HCT116 (cell line): Measurements from ENCODE around the gene SLC2A4. TPM values are rescaled to one million over a fixed set of nuclear protein-coding genes. Genes with fewer than 3 reads are reported as not detected.

Source experiments
- ATAC-seq: fragments of 200-7000 bp; cut with Tn5 transposase; 2 replicates; pipeline ENCODE4 v1.9.1; 2020; ENCODE audit warnings: mild to moderate bottlenecking, moderate library complexity
- BruUV-seq: library from RNA; stranded (reverse); fragments of 400-500 nt; replicated peaks from 2 replicates; lab custom pipeline; 2021; lab: Mats Ljungman, UMichigan
- CTCF ChIA-PET: fragments of 300-600 bp; sonication (Branson Sonifier 250); formaldehyde crosslinking; loops from one replicate; lab custom pipeline; 2021; ENCODE audit warnings: antibody characterized with exemption; lab: Charles Lee
- POLR2A ChIA-PET: fragments of 300-600, 350-600 bp; sonication (Branson Sonifier 250); formaldehyde crosslinking; loops from one replicate; lab custom pipeline; 2021; ENCODE audit warnings: antibody characterized with exemption; lab: Charles Lee
- RAD21 ChIA-PET, 2 experiments: fragments of 300-600 bp; sonication (Branson Sonifier 250); formaldehyde crosslinking; loops; one replicate each; lab custom pipeline; 2023; ENCODE audit warnings: low total read pairs in 2 of 2; ENCODE audit not compliant: uncharacterized antibody in 2 of 2, unreplicated experiment in 2 of 2, low non-redundant PET in 1 of 2; lab: Charles Lee
- DNase-seq: peaks from one replicate; pipeline ENCODE4 v3.0.0-alpha.2; 2010; ENCODE audit warnings: low read depth, low spot score
- H2AFZ ChIP-seq: fragments of 200-600 bp; shearing (Covaris generic), sonication (generic); 2 replicates; pipeline ENCODE4 v1.6.1; 2017; ENCODE audit warnings: low read depth, mixed run types, mixed read lengths, antibody characterized with exemption, low read length; ENCODE audit not compliant: poor library complexity, severe bottlenecking
- H3K27ac ChIP-seq: 2 replicates; pipeline ENCODE4 v1.5.1; 2012; ENCODE audit warnings: low read depth, low read length
- H3K27me3 ChIP-seq: fragments of 200-600 bp; sonication (generic); 2 replicates; pipeline ENCODE4 v1.6.1; 2016; ENCODE audit warnings: mixed run types, low read length, mixed read lengths; ENCODE audit not compliant: insufficient read depth
- H3K36me3 ChIP-seq, 2 experiments: fragments of 200-500 bp in 1 of 2; fragments of 200-600 bp in 1 of 2; sonication (Bioruptor generic) in 1 of 2; sonication (generic) in 1 of 2; 2 replicates each; pipeline versions ENCODE4 v1.5.1 to v1.6.1; 2014 to 2016; ENCODE audit warnings: low read length in 2 of 2, inconsistent platforms in 1 of 2, mixed read lengths in 1 of 2, mixed run types in 1 of 2; ENCODE audit not compliant: insufficient read depth in 2 of 2, control insufficient read depth in 1 of 2
- H3K4me1 ChIP-seq, 2 experiments: fragments of 200-600 bp in 1 of 2; sonication (generic) in 1 of 2; 2 replicates each; pipeline versions ENCODE4 v1.5.1 to v1.6.1; 2012 to 2017; ENCODE audit warnings: low read length in 2 of 2, inconsistent platforms in 1 of 2, mild to moderate bottlenecking in 1 of 2, mixed read lengths in 1 of 2, mixed run types in 1 of 2, moderate library complexity in 1 of 2; ENCODE audit not compliant: insufficient read depth in 2 of 2, control insufficient read depth in 1 of 2
- H3K4me2 ChIP-seq: fragments of 200-600 bp; sonication (generic); 2 replicates; pipeline ENCODE4 v1.6.1; 2017; ENCODE audit warnings: mixed run types, low read length, mixed read lengths
- H3K4me3 ChIP-seq, 2 experiments: fragments of 200-600 bp in 1 of 2; sonication (generic) in 1 of 2; replicated peaks in 1 of 2; 2 replicates each; pipeline ENCODE4 v1.5.1; 2011 to 2016; ENCODE audit warnings: low read length in 2 of 2, control low read depth in 1 of 2, low read depth in 1 of 2, mild to moderate bottlenecking in 1 of 2, mixed read lengths in 1 of 2, mixed run types in 1 of 2
- H3K79me2 ChIP-seq: fragments of 200-600 bp; sonication (generic); 2 replicates; pipeline ENCODE4 v1.6.1; 2017; ENCODE audit warnings: mild to moderate bottlenecking, mixed run types, low read length, moderate library complexity, mixed read lengths; ENCODE audit not compliant: insufficient read depth
- H3K9ac ChIP-seq: fragments of 200-600 bp; sonication (generic); 2 replicates; pipeline ENCODE4 v1.6.1; 2016; ENCODE audit warnings: low read length, mixed read lengths
- H3K9me2 ChIP-seq: fragments of 200-600 bp; sonication (generic), shearing (Covaris generic); 2 replicates; pipeline ENCODE4 v1.6.1; 2017; ENCODE audit warnings: mixed run types, mild to moderate bottlenecking, moderate library complexity; ENCODE audit not compliant: insufficient read depth
- H3K9me3 ChIP-seq, 2 experiments: fragments of 200-500 bp in 1 of 2; fragments of 200-600 bp in 1 of 2; sonication (Bioruptor generic) in 1 of 2; sonication (generic) in 1 of 2; 2 replicates each; pipeline ENCODE4 v1.6.1; 2014 to 2017; ENCODE audit warnings: low read length in 2 of 2, mixed read lengths in 2 of 2, inconsistent platforms in 1 of 2, low read depth in 1 of 2, mild to moderate bottlenecking in 1 of 2, mixed run types in 1 of 2, moderate library complexity in 1 of 2; ENCODE audit not compliant: control insufficient read depth in 1 of 2, insufficient read depth in 1 of 2
- H4K20me1 ChIP-seq: fragments of 200-600 bp; sonication (generic), shearing (Covaris generic); 2 replicates; pipeline ENCODE4 v1.6.1; 2017; ENCODE audit warnings: mixed run types, mild to moderate bottlenecking, moderate library complexity; ENCODE audit not compliant: insufficient read depth
- CEBPB ChIP-seq: IDR thresholded peaks from 2 replicates; pipeline ENCODE4 v1.6.1; 2012; ENCODE audit warnings: low read depth
- CTCF ChIP-seq, 3 experiments: fragments of 200-600 bp in 1 of 3; sonication (generic) in 1 of 3; IDR thresholded peaks in 2 of 3; conservative IDR thresholded peaks in 1 of 3; 2 replicates each; pipeline ENCODE4 v1.5.1; 2012 to 2017; ENCODE audit warnings: low read depth in 2 of 3, low read length in 2 of 3, antibody characterized with exemption in 1 of 3, borderline replicate concordance in 1 of 3, control low read depth in 1 of 3, mild to moderate bottlenecking in 1 of 3, mixed read lengths in 1 of 3, mixed run types in 1 of 3, moderate library complexity in 1 of 3; ENCODE audit not compliant: insufficient read depth in 1 of 3
- FOSL1 ChIP-seq: IDR thresholded peaks from 2 replicates; pipeline ENCODE4 v1.6.1; 2012; ENCODE audit warnings: low read depth
- MAX ChIP-seq: IDR thresholded peaks from 2 replicates; pipeline ENCODE4 v1.6.1; 2012
- POLR2A ChIP-seq: IDR thresholded peaks from 2 replicates; pipeline ENCODE4 v1.7.0; 2011; ENCODE audit warnings: borderline replicate concordance; ENCODE audit not compliant: insufficient read depth, insufficient read length; ENCODE audit errors: extremely low read depth
- POLR2AphosphoS5 ChIP-seq: IDR thresholded peaks from 2 replicates; pipeline ENCODE4 v1.6.1; 2011; ENCODE audit warnings: mild to moderate bottlenecking, low read depth, low read length, moderate library complexity
- REST ChIP-seq: IDR thresholded peaks from 2 replicates; pipeline ENCODE4 v1.6.1; 2012; ENCODE audit warnings: low read depth
- ZBTB33 ChIP-seq: IDR thresholded peaks from 2 replicates; pipeline ENCODE4 v1.6.1; 2011; ENCODE audit warnings: mild to moderate bottlenecking, low read length, moderate library complexity; ENCODE audit not compliant: insufficient replicate concordance; ENCODE audit errors: extremely low read depth
- ZFX ChIP-seq: fragments of 450-650 bp; IDR thresholded peaks from 2 replicates; pipeline ENCODE4 v1.6.1; 2017
- intact Hi-C: fragments of 100-400 bp; cut with micrococcal nuclease; formaldehyde crosslinking; loops from 2 replicates; pipeline ENCODE4 v1.10.0; 2022
- total RNA-seq: library from RNA; stranded (reverse); gene quantifications from one replicate; pipeline ENCODE4 v1.2.1, GENCODE V29; 2021; ENCODE audit not compliant: unreplicated experiment

SLC2A4 gene
- total RNA-seq, 1 experiment from 2014 or later, result 2.5 TPM

- ChIA-PET POLR2A (interaction anchor here (1.5 to 2.0 kb wide), 3 partner anchors 14 to 17 kb away, joined by 4 to 11 read pairs (median 5); no protein-coding TSS in a partner anchor), CTCF (no interaction called here), RAD21 (no interaction called here)
- BruUV-seq, result no TSS peak
- Histone ChIP-seq H3K4me2 (peak overlapping the region; percentile 77), H3K4me3 (no peak overlapping the region; a peak in 1 of 4 replicates), H2AFZ (no peak overlapping the region), H3K27me3 (no peaks in the 10 kb centered on the region), H3K9ac (peak overlapping the region; percentile 93; the same call in 1 of the 2 replicates), H3K79me2 (peaks cover 20% of the 10 kb centered on the region; the same call in 1 of the 2 replicates), H3K4me1 (peaks cover 3 to 29% of the 10 kb centered on the region in 2 experiments; a peak in 3 of 4 replicates), H4K20me1 (no peaks in the 10 kb centered on the region), H3K9me3 (no peaks in the 10 kb centered on the region), H3K9me2 (no peaks in the 10 kb centered on the region), H3K36me3 (peaks cover 0 to 6% of the 10 kb centered on the region in 2 experiments; a peak in 2 of 4 replicates), H3K27ac (peak overlapping the region; percentile 38)
- no peak for DNase-seq
- no peak for ATAC-seq
- intact Hi-C loops, result no loop called here
- TF ChIP-seq FOSL1 (no peak), ZFX (no peak), MAX (no peak), CTCF (IDR thresholded peaks at IDR 0.05 in 2 of 3, conservative IDR thresholded peaks at IDR 0.05 in 1 of 3; ENCODE audit: borderline replicate concordance in 1 of 3, insufficient read depth in 1 of 3, low read depth in 2 of 3, low read length in 2 of 3) (no peak), CEBPB (no peak), REST (no peak), POLR2A (no peak), ZBTB33 (no peak), POLR2AphosphoS5 (no peak)
Observed at GRCh38 chr17:7330638-7331015, 49.1 kb downstream of the SLC2A4 start.
